HepG2 (cell line): ENCODE measurements around the gene C14orf93. TPM values are rescaled to one million over a fixed set of nuclear protein-coding genes. Genes with fewer than 3 reads are reported as not detected.
A peak's percentile ranks its signal among the peaks of the same experiment; 100 is the strongest.

Source experiments
- BRF2 ChIP-seq: sonication (generic); formaldehyde crosslinking; IDR thresholded peaks from 2 replicates; pipeline ENCODE4 v1.8.1; 2022; ENCODE audit warnings: mild to moderate bottlenecking, missing genetic modification reagents
- HDAC6 ChIP-seq: fragments of 200-600 bp; sonication (generic); IDR thresholded peaks from 2 replicates; pipeline ENCODE4 v1.7.0; 2017; ENCODE audit warnings: mild to moderate bottlenecking, antibody characterized with exemption, low read length, low read depth
- KDM3A ChIP-seq: IDR thresholded peaks from 2 replicates; pipeline ENCODE4 v1.6.1; 2018; ENCODE audit warnings: low read depth, missing compliant biosample characterization
- LRRFIP1 ChIP-seq: sonication (generic); formaldehyde crosslinking; conservative IDR thresholded peaks from 2 replicates; pipeline ENCODE4 v1.4.0; 2020; ENCODE audit warnings: missing genetic modification reagents
- MEIS1 ChIP-seq: sonication (generic); formaldehyde crosslinking; IDR thresholded peaks from 2 replicates; pipeline ENCODE4 v1.9.0; 2021; ENCODE audit warnings: mild to moderate bottlenecking, missing genetic modification reagents, moderate library complexity, borderline replicate concordance
- MXI1 ChIP-seq: IDR thresholded peaks from 3 replicates; pipeline ENCODE4 v1.6.1; 2012; ENCODE audit warnings: low read depth, low read length, inconsistent platforms, borderline replicate concordance
- RFXAP ChIP-seq: sonication (generic); formaldehyde crosslinking; IDR thresholded peaks from 2 replicates; pipeline ENCODE4 v1.4.0; 2020; ENCODE audit warnings: missing genetic modification reagents, borderline replicate concordance
- SMAD9 ChIP-seq: sonication (generic); formaldehyde crosslinking; IDR thresholded peaks from 2 replicates; pipeline ENCODE4 v1.5.1; 2020; ENCODE audit warnings: mild to moderate bottlenecking, missing genetic modification reagents
- ZFP62 ChIP-seq: sonication (generic); formaldehyde crosslinking; IDR thresholded peaks from 2 replicates; pipeline ENCODE4 v1.4.0; 2020; ENCODE audit warnings: missing genetic modification reagents
- ZMYM4 ChIP-seq: sonication (generic); formaldehyde crosslinking; IDR thresholded peaks from 2 replicates; pipeline ENCODE4 v1.8.1; 2023; ENCODE audit warnings: mild to moderate bottlenecking, missing genetic modification reagents
- ZNF280B ChIP-seq: sonication (generic); formaldehyde crosslinking; IDR thresholded peaks from 2 replicates; pipeline ENCODE4 v1.5.0; 2020; ENCODE audit warnings: missing genetic modification reagents, mild to moderate bottlenecking, borderline replicate concordance
- ZNF3 ChIP-seq: IDR thresholded peaks from 2 replicates; pipeline ENCODE4 v1.7.0; 2017; ENCODE audit warnings: inconsistent platforms
- ZNF414 ChIP-seq: sonication (generic); formaldehyde crosslinking; IDR thresholded peaks from 2 replicates; pipeline ENCODE4 v1.5.0; 2020; ENCODE audit warnings: missing genetic modification reagents
- ZNF672 ChIP-seq: sonication (generic); formaldehyde crosslinking; IDR thresholded peaks from 2 replicates; pipeline ENCODE4 v1.8.1; 2022; ENCODE audit warnings: missing genetic modification reagents
- ZNF7 ChIP-seq: IDR thresholded peaks from 2 replicates; pipeline ENCODE4 v1.6.1; 2016; ENCODE audit warnings: missing biosample characterization, missing genetic modification reagents
- polyA plus RNA-seq, 8 experiments: library from polyadenylated mRNA; depleted of rRNA in 3 of 8; stranded (reverse) in 7 of 8; unstranded in 1 of 8; fragments of >200 nt; fragmentation: Illumina TruSeq in 4 of 8; extraction: Trizol in 4 of 8; gene quantifications; 2 replicates each; pipeline versions ENCODE4 v1.2.1 to v1.2.3, GENCODE V29; 2011 to 2016; ENCODE audit warnings: low read depth in 4 of 8, missing spikeins in 1 of 8, mixed read lengths in 1 of 8; ENCODE audit not compliant: insufficient read depth in 1 of 8
- total RNA-seq, 5 experiments: library from RNA; depleted of rRNA; stranded (reverse); fragments of >200 nt; fragmentation: Illumina TruSeq; extraction: Trizol; gene quantifications; 2 replicates each; pipeline ENCODE4 v1.2.3, GENCODE V29; 2016; ENCODE audit warnings: low read depth in 1 of 5
- TF ChIP-seq, protein P1 (sequence below): IDR thresholded peaks from 2 replicates; pipeline ENCODE4 v1.6.1; 2016; ENCODE audit warnings: low read depth, control low read depth
- TF ChIP-seq, protein P2 (sequence below): sonication (generic); formaldehyde crosslinking; IDR thresholded peaks from 2 replicates; pipeline ENCODE4 v1.4.0; 2020; ENCODE audit warnings: mild to moderate bottlenecking, missing genetic modification reagents, borderline replicate concordance

C14orf93 gene
- total and polyA plus RNA-seq, 2 of the 13 experiments (the other 11 are each of a cell fraction or from before 2014, with no cell fraction given): 11.4 to 22.5 TPM

DNA sequence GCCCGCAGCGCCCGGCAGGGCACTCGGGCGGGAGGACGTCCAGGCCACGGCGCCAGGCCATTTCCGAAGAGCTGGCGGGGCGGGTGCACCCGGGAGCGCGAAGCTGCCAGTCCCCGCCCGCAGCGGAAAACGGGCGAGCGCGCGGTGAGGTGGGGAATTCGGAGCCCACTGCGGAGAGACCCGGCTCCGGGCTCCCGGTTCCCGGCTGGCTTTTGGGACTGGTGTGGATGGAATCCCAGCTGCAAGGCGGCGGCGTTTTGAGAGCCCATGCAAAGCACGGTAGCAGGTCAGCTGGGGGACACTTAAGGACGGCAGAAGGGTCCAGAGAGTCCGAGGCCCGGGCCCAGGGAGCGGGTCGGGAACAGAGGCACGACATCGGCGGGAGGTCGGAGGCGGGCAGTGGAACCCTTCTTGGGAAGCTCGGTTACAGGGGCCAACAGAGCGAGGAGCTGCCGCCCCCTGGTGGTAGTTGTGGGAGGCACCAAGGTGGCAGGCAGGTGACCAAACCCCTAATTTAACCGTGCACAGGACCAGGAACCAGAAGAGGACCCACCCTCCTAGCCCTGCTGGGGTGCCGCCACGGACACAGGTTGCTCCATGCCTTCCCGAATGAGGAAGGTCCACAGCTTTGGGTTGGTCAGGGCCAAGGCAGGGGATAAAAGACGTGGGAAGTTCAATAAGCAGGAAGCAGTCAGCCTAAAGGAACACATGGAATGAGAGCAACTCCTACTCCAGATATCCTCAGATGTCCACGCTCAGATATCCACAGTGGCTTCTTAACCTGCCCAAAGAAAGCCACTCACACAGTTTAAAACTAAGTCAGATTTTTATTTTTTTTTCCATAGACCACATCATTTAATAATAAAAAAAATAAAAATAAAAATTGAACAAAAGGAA lies 48.1 kb upstream of the C14orf93 start (continued):
- TF ChIP-seq SMAD9 (CRISPR knock-in tag): no peak; the same call in 1 of the 2 replicates
- TF ChIP-seq ZNF280B: peak; percentile 92
- no peak; the same call in 1 of the 2 replicates for TF ChIP-seq ZNF414 (CRISPR knock-in tag)
- TF ChIP-seq BRF2: peak; percentile 45; the same call in 1 of the 2 replicates
- peak; percentile 60; the same call in 1 of the 3 replicates for TF ChIP-seq MXI1
- peak; percentile 82; the same call in 1 of the 2 replicates for TF ChIP-seq RFXAP (CRISPR knock-in tag)
- TF ChIP-seq ZNF672: peak; percentile 29; the same call in 1 of the 2 replicates
- TF ChIP-seq HDAC6: no peak; the same call in 1 of the 2 replicates
- TF ChIP-seq, protein P1, sequence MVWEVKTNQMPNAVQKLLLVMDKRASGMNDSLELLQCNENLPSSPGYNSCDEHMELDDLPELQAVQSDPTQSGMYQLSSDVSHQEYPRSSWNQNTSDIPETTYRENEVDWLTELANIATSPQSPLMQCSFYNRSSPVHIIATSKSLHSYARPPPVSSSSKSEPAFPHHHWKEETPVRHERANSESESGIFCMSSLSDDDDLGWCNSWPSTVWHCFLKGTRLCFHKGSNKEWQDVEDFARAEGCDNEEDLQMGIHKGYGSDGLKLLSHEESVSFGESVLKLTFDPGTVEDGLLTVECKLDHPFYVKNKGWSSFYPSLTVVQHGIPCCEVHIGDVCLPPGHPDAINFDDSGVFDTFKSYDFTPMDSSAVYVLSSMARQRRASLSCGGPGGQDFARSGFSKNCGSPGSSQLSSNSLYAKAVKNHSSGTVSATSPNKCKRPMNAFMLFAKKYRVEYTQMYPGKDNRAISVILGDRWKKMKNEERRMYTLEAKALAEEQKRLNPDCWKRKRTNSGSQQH (CRISPR knock-in tag): no peak; the same call in 1 of the 2 replicates
- TF ChIP-seq KDM3A (CRISPR knock-in tag): peak; percentile 99
- no peak; the same call in 1 of the 2 replicates for TF ChIP-seq ZFP62 (CRISPR knock-in tag)
- TF ChIP-seq ZNF3 (CRISPR knock-in tag): no peak
- TF ChIP-seq ZNF7 (CRISPR knock-in tag): no peak
- TF ChIP-seq MEIS1 (CRISPR knock-in tag): peak; percentile 91
- TF ChIP-seq ZMYM4 (CRISPR knock-in tag): peak; percentile 80
- TF ChIP-seq LRRFIP1 (CRISPR knock-in tag): peak; percentile 79; the same call in 1 of the 2 replicates
- TF ChIP-seq, protein P2, sequence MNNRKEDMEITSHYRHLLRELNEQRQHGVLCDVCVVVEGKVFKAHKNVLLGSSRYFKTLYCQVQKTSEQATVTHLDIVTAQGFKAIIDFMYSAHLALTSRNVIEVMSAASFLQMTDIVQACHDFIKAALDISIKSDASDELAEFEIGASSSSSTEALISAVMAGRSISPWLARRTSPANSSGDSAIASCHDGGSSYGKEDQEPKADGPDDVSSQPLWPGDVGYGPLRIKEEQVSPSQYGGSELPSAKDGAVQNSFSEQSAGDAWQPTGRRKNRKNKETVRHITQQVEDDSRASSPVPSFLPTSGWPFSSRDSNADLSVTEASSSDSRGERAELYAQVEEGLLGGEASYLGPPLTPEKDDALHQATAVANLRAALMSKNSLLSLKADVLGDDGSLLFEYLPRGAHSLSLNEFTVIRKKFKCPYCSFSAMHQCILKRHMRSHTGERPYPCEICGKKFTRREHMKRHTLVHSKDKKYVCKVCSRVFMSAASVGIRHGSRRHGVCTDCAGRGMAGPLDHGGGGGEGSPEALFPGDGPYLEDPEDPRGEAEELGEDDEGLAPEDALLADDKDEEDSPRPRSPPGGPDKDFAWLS (CRISPR knock-in tag): no peak
